NCI-H460 (cell line): ENCODE data around the gene SERPINB7. TPM values are rescaled to one million over a fixed set of nuclear protein-coding genes. Genes with fewer than 3 reads are reported as not detected.
A peak's percentile ranks its signal among the peaks of the same experiment; 100 is the strongest.

Experiments
- DNase-seq: peaks from one replicate; pipeline ENCODE4 v3.0.0-alpha.2; 2016; ENCODE audit warnings: low read depth; ENCODE audit errors: extremely low read depth
- total RNA-seq: library from RNA; depleted of rRNA; stranded (reverse); fragments of >200 nt; shearing (Covaris generic); gene quantifications from 2 replicates; pipeline ENCODE4 v1.2.3, GENCODE V29; 2014; rRNA removed

Gene SERPINB7
- total RNA-seq, 1 experiment from 2014 or later = 0.32 TPM

DNA sequence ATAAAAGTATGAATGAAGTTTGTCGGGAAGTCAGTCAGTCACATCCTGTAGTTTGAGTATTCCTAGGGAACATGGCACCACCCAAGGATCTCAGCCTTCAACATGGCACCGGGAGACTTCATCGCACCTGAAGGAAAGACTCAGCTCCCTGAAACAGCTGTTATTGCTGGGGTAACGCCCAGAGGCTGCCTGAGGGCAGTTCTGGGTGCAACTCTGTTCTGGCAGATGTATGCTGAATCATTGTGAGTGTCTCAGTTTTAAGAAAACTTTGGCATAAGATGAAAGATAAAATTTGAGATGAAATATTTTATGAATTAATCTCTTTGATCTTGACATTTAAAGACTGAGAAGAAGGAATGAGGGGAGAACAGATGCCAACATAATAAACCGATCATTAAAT, 62.4 kb downstream of the SERPINB7 start:
- no peak for DNase-seq

DNA sequence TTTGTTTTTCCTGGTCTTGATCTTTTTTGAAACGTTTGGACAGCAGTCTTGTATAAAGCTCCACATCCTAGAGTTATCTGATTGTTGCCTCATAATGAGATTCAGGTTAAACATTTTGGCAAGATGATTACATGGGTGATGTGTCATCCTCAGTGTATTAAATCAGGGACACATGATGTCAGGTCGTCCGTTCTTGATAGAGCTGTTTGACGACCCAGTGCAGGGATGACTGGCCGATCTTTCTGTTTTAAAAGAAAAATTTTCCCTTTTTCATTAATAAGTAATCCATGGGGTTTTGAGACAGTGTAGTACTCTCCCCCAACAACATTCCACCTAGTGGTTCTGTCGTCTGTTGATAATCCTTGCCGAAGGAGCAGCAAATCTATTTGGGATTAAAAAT, 67.8 kb downstream of the SERPINB7 start:
- no peak for DNase-seq

DNA sequence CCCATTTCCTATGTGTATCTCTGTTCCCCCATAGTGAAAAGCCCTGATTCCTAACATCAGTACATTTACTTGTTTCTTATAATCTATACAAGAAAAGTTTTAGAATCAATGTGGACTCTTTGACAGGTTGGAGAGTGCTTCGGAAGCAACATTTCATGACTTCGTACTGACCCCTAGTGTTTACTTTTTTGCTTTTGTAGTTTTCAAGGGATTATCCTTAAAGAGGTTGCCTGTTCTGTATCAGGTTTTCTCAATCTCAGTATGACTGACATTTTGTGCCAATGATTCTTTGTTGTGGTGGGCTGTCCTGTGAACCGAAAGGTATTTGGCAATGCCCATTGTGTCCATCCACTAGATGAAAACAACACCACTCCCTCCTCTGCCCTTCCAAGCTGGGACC, 69.0 kb downstream of the SERPINB7 start:
- peak; percentile 43 for DNase-seq

DNA sequence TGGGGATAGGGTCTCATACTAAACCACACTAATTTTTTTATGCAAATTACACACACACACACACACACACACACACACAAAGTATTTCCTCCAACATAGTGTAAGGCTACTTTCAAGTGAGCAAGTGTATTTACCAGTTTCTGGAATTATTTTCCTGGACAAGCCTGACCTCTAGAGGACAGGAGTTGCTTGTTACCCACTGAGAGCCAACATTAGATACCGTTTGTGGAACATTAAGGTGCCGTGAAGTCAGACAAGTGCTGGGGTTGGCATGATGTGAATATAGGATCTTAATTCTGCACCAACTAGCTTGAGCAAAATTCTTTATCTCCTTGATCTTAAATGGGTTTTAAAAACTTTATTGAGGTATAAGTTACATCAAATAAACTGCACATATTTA, 72.9 kb downstream of the SERPINB7 start:
- DNase-seq = peak; percentile 69

DNA sequence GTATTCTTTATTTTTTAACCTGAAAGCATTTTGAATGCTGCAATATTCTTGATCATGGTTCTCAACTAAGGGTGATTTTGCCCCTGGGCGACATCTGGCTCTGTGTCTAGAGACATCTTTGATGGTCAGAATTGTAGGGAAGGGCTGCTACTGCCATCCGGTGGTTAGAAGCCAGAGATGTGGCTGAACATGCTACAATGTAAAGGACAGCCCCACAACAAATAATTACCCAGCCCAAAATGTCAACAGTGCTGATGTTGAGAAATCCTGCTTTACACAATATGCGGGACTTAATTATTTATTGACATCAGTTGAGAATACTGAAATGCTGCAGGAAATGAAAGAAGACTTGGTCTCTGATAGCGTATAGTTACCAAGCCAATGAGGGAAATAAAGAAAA, 74.8 kb downstream of the SERPINB7 start:
- DNase-seq = peak; percentile 79

DNA sequence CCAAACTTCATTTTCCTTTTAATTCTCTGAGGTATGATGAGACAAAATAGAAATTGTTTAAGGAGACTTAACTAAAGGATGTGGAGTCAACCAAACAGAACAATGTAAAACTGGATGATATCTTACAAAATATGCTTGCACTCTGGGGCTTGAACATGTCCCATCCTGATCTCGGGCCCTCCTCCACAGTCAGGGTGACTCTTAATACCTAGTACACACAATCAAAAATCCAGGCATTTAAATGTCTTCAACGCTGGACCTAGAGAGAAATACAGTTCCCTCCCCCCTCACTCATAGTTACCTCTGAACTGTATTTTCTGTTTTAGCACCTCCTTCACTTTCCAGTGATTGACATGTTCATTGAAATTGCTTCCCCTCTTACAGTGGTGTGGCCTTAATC, 75.4 kb downstream of the SERPINB7 start:
- DNase-seq = no peak

Other genes with a start within 250 kb of the SERPINB7 start
- gene SERPINB12, start 233.0 kb upstream of the SERPINB7 start, total RNA-seq = not detected in 2 replicates
- gene SERPINB13, start 188.1 kb upstream of the SERPINB7 start, total RNA-seq = not detected in 2 replicates
- gene SERPINB4, start 131.2 kb upstream of the SERPINB7 start, total RNA-seq = not detected in 2 replicates
- 0.15 and 0.23 TPM in 2 replicates for gene SERPINB3, start 113.5 kb upstream of the SERPINB7 start, total RNA-seq
- 107 and 126 TPM in 2 replicates for gene SERPINB11, start 72.5 kb upstream of the SERPINB7 start, total RNA-seq
- gene SERPINB2, start 112.3 kb downstream of the SERPINB7 start, total RNA-seq = 100 and 108 TPM in 2 replicates
- not detected in 2 replicates for gene SERPINB10, start 132.5 kb downstream of the SERPINB7 start, total RNA-seq
- 0.50 and 0.81 TPM in 2 replicates for gene HMSD, start 173.9 kb downstream of the SERPINB7 start, total RNA-seq
- gene SERPINB8, start 194.7 kb downstream of the SERPINB7 start, total RNA-seq = 52.9 and 54.6 TPM in 2 replicates